ENCODE measurements around the gene RASA3. TPM values are rescaled to one million over a fixed set of nuclear protein-coding genes. Genes with fewer than 3 reads are reported as not detected.
"Not testable (repeated sequence)": the region's sequence is repeated elsewhere in the genome, so short reads cannot be mapped to it uniquely, and the experiment has no call there.

RASA3 gene
- total RNA-seq, 1 donor from 2014 or later: 25.3 TPM

- no peak for DNase-seq (ENCODE audit: low spot score)
These were observed 25.6 kb upstream of the RASA3 start for GRCh38 chr13:114157869-114158495.

DNA sequence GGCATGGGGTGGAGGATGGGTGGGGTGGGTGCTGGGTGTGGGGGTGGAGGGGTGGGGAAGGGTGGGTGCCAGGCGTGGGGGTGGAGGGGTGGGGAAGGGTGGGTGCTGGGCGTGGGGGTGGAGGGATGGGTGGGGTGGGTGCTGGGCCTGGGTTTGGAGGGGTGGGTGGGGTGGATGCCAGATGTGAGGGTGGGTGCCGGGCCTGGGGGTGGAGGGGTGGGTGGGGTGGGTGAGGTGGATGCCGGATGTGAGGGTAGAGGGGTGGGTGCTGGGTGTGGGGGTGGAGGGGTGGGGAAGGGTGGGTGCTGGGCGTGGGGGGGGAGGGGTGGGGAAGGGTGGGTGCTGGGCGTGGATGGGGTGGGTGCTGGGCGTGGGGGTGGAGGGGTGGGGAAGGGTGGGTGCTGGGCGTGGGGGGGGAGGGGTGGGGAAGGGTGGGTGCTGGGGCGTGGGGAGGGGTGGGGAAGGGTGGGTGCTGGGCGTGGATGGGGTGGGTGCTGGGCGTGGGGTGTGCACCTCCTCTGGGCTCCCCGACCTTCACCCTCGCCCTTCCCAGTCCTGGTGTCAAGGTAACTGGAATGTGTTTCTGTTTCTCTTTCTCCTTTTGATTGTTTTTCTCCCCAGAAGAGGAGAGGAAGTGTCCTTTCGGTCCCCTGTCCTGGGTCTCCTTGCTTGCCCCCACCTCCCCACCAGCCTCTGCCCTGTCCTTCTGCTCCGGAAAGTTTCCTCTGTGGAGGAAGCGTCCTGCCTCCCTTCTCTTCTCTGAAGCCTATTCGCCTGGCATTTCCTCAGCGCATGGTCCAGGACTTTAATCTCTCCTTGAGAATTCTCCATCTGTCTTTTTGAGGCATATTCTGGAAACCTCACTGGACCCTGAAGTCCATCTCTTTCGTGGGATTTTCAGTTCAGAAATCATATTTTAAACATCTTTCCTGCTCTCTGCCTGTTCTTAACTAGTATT lies 23.8 kb upstream of the RASA3 start:
- no peak for DNase-seq (ENCODE audit: low spot score)

- no peak for DNase-seq (ENCODE audit: low spot score)
These were observed 22.9 kb upstream of the RASA3 start for GRCh38 chr13:114155320-114155719.

DNA sequence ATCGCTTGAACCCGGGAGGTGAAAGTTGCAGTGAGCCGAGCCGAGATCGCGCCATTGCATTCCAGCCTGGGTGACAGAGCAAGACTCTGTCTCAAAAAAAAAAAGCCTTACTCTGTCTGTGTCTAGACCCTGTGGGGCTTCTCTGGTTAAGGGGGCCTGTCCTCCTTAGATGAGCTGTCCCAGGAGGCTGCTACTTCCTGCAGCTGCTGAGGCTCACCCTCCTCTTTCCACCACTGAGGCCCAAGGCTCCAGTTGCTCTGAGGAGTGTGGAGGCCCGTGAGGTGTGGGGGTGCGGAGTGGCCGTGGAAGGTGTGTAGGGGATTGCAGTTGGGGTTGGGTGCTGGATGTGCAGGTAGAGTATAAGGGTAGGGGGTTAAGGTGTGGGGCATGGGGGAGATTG lies 22.1 kb upstream of the RASA3 start:
- DNase-seq (ENCODE audit: low spot score): no peak

DNA sequence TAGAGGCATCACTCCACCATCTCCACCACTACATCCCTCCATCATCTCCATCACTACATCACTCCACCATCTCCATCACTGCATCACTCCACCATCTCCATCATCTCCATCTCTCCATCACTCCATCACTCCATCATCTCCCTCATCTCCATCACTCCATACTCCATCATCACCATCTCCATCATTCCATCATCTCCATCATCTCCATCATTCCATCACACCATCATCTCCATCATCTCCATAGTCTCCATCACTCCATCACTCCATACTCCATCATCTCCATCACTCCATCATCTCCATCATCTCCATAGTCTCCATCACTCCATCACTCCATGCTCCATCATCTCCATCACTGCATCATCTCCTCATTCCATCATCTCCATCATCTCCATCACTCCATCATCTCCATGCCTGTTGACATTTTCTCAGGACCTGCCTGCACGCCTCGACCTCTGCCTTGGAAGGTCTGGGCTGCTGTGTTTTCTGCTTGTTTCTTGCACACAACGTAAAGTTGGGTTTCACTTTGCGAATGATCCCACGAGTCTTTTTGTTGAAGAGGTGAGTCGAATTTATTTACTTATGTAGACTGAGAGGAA lies 21.2 kb upstream of the RASA3 start:
- DNase-seq (ENCODE audit: low spot score): no peak

DNA sequence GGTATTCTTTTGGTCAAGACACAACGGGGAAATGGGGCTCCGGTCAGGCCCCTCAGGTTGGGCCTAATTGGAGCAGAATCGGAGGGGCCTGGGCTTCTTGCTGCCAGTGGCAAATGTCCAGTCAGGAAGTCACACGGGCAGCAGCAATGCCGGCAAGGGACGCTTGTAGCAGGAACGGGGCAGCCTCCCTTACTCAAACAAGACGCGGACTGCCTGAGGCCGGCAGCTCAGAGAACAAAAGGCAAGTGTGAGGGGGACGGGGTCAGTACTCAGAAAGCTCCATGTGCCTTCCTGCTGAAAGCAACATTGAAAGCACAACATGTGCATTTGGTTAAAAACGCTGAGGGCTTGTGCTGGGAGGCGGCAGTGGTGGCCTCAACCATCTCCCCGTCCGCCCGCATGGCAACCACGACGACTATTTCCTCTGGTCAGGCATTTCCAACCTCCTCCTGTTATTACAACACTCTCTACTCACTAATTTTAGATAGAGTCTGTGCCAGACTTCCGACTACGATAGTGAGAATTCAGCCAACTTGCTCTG lies 20.5 kb upstream of the RASA3 start:
- no peak for DNase-seq (ENCODE audit: low spot score)

DNA sequence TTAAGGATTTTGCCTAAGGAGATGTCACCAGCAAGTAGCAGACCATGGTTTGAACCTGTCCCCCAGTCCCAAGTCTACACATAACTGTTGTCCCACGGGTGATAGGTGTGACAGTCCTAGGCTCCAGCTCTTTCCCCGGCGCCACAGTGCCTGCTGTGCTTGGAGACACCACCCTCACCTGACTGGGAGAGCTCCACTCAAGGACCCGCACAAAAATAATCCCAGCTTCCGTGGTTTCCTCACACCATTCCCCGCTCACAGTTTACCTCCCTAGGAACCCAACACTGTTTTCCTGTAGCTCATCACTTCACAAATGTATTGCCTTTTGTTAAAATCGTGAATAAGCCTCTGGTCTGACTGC lies 19.8 kb upstream of the RASA3 start:
- DNase-seq (ENCODE audit: low spot score): no peak

- no peak for DNase-seq (ENCODE audit: low spot score)
These were observed 19.3 kb upstream of the RASA3 start for GRCh38 chr13:114151565-114152284.

DNA sequence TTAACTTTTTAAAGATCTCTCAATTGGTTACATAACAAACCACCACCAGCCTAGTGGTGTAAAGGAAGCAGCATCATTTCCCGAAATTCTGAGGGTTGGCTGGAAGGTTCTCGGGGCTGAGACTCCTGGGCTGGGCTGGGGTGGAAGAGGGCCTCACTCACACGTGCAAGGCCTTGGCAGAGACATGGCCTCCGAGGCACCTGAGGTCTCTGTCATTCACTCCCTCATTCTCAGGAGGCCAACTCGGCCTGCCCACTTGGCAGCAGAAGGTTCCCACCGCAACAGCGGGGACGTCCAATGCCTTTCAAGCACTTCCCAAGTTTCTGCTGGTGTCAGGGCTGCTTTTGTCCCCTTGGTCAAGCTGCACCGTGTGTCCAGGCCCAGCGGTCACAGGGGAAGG lies 18.6 kb upstream of the RASA3 start:
- no peak for DNase-seq (ENCODE audit: low spot score)

GRCh38 chr13:114149774-114150740 lies 17.6 kb upstream of the RASA3 start:
- DNase-seq (ENCODE audit: low spot score): no peak

DNA sequence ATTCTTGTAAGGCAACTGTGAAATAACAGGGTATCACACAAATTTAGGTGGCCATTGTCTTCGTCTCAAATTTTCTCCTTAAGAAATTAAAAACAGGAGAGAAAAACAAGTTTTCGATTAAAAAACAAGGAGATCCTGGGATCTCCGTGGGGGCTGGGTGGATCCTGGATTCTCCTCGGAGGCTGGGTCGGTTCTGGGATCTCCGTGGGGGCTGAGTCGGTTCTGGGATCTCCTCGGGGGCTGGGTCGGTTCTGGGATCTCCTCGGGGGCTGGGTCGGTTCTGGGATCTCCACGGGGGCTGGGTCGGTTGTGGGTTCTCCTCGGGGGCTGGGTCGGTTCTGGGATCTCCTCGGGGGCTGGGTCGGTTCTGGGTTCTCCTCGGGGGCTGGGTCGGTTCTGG lies 16.5 kb upstream of the RASA3 start:
- DNase-seq (ENCODE audit: low spot score): not testable (repeated sequence)

DNA sequence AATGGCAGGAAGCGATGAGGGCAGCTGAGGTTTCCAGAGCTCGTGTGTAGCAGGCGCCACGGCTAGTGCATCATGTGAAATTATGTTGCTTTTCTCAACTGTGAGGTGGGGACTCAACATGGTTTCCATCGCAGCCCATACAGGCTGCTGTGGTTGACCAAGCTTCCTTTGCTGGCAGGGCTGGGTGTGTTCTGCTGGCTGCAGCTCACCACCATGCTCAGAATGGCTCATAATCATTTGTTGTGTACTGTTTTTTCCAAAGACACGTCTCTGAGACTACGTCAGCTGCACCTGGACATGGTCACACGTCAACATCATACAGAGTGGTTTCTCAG lies 16.1 kb upstream of the RASA3 start:
- no peak for DNase-seq (ENCODE audit: low spot score)

DNA sequence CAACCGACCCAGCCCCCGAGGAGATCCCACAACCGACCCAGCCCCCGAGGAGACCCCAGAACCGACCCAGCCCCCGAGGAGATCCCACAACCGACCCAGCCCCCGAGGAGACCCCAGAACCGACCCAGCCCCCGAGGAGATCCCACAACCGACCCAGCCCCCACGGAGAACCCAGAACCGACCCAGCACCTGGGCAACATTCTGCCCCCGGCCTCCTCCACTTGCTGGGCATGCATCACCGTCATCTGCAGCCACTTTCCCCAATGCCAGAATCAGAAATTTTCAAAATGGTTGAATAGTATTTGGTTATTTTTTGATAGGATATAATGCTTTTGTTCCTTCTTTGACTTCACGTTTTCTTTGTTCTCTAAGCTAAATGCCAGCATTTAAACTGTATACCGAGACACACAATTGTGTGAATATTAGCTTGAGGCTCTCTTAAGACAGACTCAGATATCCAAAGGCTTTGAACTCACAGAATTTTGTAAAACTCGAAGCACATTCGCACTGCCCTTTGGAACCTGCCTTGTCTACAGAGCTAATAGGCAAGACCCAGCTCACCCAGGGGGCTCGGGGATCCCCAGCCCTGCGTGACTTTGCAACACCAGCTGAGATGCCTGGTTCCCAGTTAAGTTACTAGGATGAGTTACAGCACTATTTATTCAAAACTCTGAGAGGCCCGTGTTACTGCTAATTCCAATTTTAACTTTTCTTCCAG lies 15.5 kb upstream of the RASA3 start:
- DNase-seq (ENCODE audit: low spot score): no peak

DNA sequence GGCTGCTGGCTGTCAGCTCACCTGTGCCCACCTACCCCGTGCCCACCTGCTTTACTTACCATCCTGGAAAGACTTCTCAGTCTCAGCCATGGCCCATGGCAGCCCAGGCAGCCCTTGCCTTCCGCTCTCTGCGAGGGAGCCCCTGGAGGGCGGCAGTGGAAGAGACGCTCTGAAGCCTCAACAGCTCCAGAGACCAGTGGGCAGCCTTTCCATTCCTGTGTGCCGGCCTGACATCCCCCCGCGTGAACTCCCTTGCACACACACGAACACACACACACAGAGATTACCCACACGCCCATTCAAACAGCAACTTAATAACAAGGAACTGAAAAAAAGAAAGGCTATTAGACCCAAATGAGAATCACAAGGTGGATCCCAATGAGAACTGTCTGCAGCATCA lies 14.2 kb upstream of the RASA3 start:
- DNase-seq (ENCODE audit: low spot score): no peak

GRCh38 chr13:114146173-114146572 lies 13.8 kb upstream of the RASA3 start:
- DNase-seq (ENCODE audit: low spot score): no peak

DNA sequence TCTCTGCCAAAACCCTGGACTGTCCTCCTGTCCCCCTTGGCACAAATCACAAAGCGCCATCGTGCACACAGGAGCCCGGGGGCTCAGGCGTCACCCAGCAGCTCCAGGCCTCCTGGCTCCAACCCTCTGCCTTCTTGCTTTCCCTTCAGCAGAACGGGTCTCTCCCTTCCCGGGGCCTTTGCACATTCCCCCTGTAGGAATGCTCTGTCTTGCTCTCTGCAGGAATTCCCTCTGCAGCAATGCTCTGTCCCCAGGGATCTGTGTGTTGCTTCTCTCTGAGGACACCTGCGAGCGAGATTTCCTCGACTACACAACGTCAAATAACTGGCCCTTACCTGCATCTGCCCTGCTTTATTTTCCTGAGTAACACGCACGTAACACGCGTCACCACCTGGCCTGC lies 13.3 kb upstream of the RASA3 start:
- no peak for DNase-seq (ENCODE audit: low spot score)

- DNase-seq (ENCODE audit: low spot score): no peak
These were observed 12.8 kb upstream of the RASA3 start for GRCh38 chr13:114145256-114145655.

DNA sequence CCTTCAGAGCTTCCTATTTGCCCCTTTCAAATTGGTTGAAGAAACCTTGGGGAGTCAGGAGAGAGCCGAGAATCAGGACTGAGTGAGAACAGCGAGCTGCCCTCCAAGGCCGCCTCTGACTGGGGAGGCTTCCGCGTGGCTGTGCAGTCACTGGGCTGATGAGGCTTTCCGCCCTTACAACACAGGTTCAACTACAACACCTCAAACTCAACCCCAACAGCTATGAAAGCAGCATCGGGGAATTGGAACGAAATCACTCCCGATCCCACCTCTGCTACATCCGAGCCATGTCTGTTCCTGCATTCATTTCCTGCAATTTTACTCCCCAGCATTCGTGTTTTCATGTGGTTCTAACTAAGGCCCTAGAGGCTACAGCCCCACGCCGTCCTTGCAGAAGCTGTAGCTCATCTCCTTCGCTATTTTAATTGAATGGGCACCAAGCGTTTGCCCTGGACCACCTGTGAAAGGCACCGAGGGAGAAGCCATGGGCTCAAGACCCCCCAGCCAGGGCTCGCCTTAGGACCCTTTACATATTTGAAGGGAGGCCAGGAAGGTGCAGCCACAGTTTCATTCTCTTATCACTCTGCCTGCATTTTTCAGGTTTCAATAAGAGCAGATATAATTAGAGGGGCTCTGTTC lies 12.3 kb upstream of the RASA3 start:
- no peak for DNase-seq (ENCODE audit: low spot score)

GRCh38 chr13:114143806-114144605 lies 11.6 kb upstream of the RASA3 start:
- DNase-seq (ENCODE audit: low spot score): no peak

All from umbilical cord (tissue), 2 donors.